K562 (cell line): ENCODE results near the gene MEX3D. TPM values are rescaled to one million over a fixed set of nuclear protein-coding genes. Genes with fewer than 3 reads are reported as not detected.

Experiments
- HMG20A ChIP-seq: fragments of 450-650 bp; formaldehyde crosslinking; conservative IDR thresholded peaks from 2 replicates; pipeline ENCODE4 v1.4.0; 2020; ENCODE audit warnings: mild to moderate bottlenecking, mixed read lengths
- HNRNPUL1 ChIP-seq: fragments of 200-400 bp; formaldehyde crosslinking; IDR thresholded peaks from 2 replicates; pipeline ENCODE4 v1.6.1; 2017; ENCODE audit warnings: low read length
- KDM4B ChIP-seq, 2 experiments: fragments of 450-650 bp in 1 of 2; sonication (generic) in 1 of 2; IDR thresholded peaks; 2 replicates each; pipeline ENCODE4 v1.6.1; 2016 to 2017; ENCODE audit warnings: borderline replicate concordance in 2 of 2, antibody characterized with exemption in 1 of 2, low read depth in 1 of 2, mild to moderate bottlenecking in 1 of 2
- NFE2L1 ChIP-seq: fragments of 450-650 bp; IDR thresholded peaks from 2 replicates; pipeline ENCODE4 v1.6.1; 2016; ENCODE audit warnings: missing genetic modification characterization, low read depth, mild to moderate bottlenecking, missing compliant biosample characterization, moderate library complexity, borderline replicate concordance
- POLR2AphosphoS5 ChIP-seq: IDR thresholded peaks from 2 replicates; pipeline ENCODE4 v1.6.1; 2011; ENCODE audit warnings: mild to moderate bottlenecking, low read depth, low read length, moderate library complexity; ENCODE audit not compliant: control insufficient read depth, insufficient read depth
- SMAD3 ChIP-seq: fragments of 450-650 bp; formaldehyde crosslinking; conservative IDR thresholded peaks from 2 replicates; pipeline ENCODE4 v1.4.0; 2020; ENCODE audit warnings: mild to moderate bottlenecking
- SRSF3 ChIP-seq: fragments of 200-400 bp; formaldehyde crosslinking; IDR thresholded peaks from 2 replicates; pipeline ENCODE4 v1.6.1; 2016; ENCODE audit warnings: mild to moderate bottlenecking, low read length, moderate library complexity; ENCODE audit not compliant: insufficient read depth
- TAF1 ChIP-seq: IDR thresholded peaks from 2 replicates; pipeline ENCODE4 v1.6.1; 2011; ENCODE audit warnings: mild to moderate bottlenecking, low read length, moderate library complexity; ENCODE audit not compliant: insufficient read depth, control insufficient read depth, severe bottlenecking; ENCODE audit errors: extremely low read depth
- THRAP3 ChIP-seq: fragments of 450-650 bp; IDR thresholded peaks from 2 replicates; pipeline ENCODE4 v1.6.1; 2016; ENCODE audit warnings: mild to moderate bottlenecking, inconsistent platforms, borderline replicate concordance
- TRIM28 ChIP-seq: fragments of 450-650 bp; IDR thresholded peaks from 2 replicates; pipeline ENCODE4 v1.6.1; 2017
- ZNF140 ChIP-seq: fragments of 250-450 bp; sonication (Bioruptor Pico); IDR thresholded peaks from 2 replicates; pipeline ENCODE4 v1.8.0; 2021; ENCODE audit warnings: moderate library complexity, mild to moderate bottlenecking, inconsistent platforms
- polyA plus RNA-seq, 8 experiments: library from polyadenylated mRNA; depleted of rRNA in 4 of 8; stranded (reverse) in 5 of 8; unstranded in 3 of 8; fragments of >200 nt; fragmentation: Nextera tagmentation in 2 of 8; fragmentation: Illumina TruSeq in 1 of 8; extraction: Ambion mirVana in 2 of 8; extraction: Trizol in 1 of 8; gene quantifications; 2 replicates each; pipeline versions ENCODE4 v1.2.1 to v1.2.3, GENCODE V29; 2011 to 2014; ENCODE audit warnings: inconsistent platforms in 1 of 8, missing spikeins in 1 of 8
- total RNA-seq, 7 experiments: library from RNA; depleted of rRNA in 6 of 7; stranded (reverse); fragments of >200 nt in 6 of 7; fragmentation: Illumina TruSeq in 2 of 7; extraction: Trizol in 2 of 7; gene quantifications; 2 replicates each; pipeline versions ENCODE4 v1.2.1 to v1.2.3, GENCODE V29; 2011 to 2021; ENCODE audit warnings: low replicate concordance in 1 of 7
- TF ChIP-seq, protein P1 (sequence below), 2 experiments: fragments of 450-650 bp; IDR thresholded peaks; 2 replicates each; pipeline ENCODE4 v1.6.1; 2018; ENCODE audit warnings: mild to moderate bottlenecking in 2 of 2, low read depth in 1 of 2; ENCODE audit not compliant: partially characterized antibody in 2 of 2
- TF ChIP-seq, protein P2 (sequence below): sonication (generic); formaldehyde crosslinking; IDR thresholded peaks from 2 replicates; pipeline ENCODE4 v1.8.1; 2023; ENCODE audit warnings: mild to moderate bottlenecking, missing genetic modification reagents, moderate library complexity
- TF ChIP-seq, protein P3 (sequence below): fragments of 250-450 bp; sonication (Bioruptor Pico); IDR thresholded peaks from 2 replicates; pipeline ENCODE4 v1.4.0; 2020

MEX3D gene
- total and polyA plus RNA-seq, 9 of the 15 experiments (the other 6 are each of a cell fraction or from before 2014, with no cell fraction given), result 1.7 to 39.3 (median 5.7) TPM

DNA sequence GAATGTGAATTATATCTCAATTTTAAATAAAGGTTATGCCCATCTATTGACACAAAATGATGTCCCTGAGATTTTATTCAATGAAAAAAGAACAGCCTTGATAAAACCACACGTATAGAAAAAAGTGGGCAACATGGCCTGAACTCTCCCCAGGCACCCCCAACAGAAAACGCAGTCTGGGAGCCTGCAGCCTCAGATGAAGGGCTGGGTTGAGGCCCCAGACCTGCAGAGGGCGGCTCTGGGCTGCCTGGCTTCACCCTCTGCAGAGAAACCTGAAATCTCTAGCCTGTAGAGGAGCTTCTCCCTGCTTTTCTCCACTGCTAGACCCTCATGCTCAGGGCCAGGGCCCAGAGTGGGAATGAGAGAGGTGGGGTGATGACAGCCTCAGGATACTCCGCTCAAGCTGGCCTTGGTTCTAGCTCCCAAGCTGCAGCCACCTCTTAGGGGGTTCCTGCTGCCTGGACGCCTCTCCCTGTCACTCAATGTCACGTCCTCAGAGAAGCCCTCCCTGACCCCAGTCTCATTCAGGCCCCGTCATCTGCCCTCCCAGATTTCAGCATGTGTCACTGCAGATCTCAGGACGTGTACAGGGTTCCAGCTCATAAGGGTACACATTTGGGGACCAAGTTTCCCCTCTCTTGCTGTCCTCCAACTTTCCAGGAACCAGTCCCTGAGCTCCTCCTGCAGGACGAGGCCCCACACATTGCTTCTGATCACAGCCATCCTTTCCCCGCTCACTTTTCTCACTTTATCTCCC, 22.7 kb upstream of the MEX3D start (continued):
- TF ChIP-seq KDM4B (IDR thresholded peaks at IDR 0.05; ENCODE audit: borderline replicate concordance in 2 of 2, low read depth in 1 of 2), result no peak
- TF ChIP-seq, protein P1, sequence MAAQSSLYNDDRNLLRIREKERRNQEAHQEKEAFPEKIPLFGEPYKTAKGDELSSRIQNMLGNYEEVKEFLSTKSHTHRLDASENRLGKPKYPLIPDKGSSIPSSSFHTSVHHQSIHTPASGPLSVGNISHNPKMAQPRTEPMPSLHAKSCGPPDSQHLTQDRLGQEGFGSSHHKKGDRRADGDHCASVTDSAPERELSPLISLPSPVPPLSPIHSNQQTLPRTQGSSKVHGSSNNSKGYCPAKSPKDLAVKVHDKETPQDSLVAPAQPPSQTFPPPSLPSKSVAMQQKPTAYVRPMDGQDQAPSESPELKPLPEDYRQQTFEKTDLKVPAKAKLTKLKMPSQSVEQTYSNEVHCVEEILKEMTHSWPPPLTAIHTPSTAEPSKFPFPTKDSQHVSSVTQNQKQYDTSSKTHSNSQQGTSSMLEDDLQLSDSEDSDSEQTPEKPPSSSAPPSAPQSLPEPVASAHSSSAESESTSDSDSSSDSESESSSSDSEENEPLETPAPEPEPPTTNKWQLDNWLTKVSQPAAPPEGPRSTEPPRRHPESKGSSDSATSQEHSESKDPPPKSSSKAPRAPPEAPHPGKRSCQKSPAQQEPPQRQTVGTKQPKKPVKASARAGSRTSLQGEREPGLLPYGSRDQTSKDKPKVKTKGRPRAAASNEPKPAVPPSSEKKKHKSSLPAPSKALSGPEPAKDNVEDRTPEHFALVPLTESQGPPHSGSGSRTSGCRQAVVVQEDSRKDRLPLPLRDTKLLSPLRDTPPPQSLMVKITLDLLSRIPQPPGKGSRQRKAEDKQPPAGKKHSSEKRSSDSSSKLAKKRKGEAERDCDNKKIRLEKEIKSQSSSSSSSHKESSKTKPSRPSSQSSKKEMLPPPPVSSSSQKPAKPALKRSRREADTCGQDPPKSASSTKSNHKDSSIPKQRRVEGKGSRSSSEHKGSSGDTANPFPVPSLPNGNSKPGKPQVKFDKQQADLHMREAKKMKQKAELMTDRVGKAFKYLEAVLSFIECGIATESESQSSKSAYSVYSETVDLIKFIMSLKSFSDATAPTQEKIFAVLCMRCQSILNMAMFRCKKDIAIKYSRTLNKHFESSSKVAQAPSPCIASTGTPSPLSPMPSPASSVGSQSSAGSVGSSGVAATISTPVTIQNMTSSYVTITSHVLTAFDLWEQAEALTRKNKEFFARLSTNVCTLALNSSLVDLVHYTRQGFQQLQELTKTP (IDR thresholded peaks at IDR 0.05; ENCODE audit: low read depth in 1 of 2, partially characterized antibody in 2 of 2), result no peak
- TF ChIP-seq HNRNPUL1, result peak; percentile 52; the same call in 1 of the 2 replicates
- TF ChIP-seq THRAP3, result no peak
- TF ChIP-seq NFE2L1 (tag), result no peak
- TF ChIP-seq ZNF140 (CRISPR knock-in tag), result no peak
- TF ChIP-seq SRSF3, result no peak
- TF ChIP-seq TAF1, result peak; percentile 17
- peak; percentile 57; the same call in 1 of the 2 replicates for TF ChIP-seq POLR2AphosphoS5
- TF ChIP-seq, protein P2, sequence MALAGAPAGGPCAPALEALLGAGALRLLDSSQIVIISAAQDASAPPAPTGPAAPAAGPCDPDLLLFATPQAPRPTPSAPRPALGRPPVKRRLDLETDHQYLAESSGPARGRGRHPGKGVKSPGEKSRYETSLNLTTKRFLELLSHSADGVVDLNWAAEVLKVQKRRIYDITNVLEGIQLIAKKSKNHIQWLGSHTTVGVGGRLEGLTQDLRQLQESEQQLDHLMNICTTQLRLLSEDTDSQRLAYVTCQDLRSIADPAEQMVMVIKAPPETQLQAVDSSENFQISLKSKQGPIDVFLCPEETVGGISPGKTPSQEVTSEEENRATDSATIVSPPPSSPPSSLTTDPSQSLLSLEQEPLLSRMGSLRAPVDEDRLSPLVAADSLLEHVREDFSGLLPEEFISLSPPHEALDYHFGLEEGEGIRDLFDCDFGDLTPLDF (CRISPR knock-in tag), result no peak
- TF ChIP-seq SMAD3, result no peak
- no peak for TF ChIP-seq TRIM28
- TF ChIP-seq, protein P3, sequence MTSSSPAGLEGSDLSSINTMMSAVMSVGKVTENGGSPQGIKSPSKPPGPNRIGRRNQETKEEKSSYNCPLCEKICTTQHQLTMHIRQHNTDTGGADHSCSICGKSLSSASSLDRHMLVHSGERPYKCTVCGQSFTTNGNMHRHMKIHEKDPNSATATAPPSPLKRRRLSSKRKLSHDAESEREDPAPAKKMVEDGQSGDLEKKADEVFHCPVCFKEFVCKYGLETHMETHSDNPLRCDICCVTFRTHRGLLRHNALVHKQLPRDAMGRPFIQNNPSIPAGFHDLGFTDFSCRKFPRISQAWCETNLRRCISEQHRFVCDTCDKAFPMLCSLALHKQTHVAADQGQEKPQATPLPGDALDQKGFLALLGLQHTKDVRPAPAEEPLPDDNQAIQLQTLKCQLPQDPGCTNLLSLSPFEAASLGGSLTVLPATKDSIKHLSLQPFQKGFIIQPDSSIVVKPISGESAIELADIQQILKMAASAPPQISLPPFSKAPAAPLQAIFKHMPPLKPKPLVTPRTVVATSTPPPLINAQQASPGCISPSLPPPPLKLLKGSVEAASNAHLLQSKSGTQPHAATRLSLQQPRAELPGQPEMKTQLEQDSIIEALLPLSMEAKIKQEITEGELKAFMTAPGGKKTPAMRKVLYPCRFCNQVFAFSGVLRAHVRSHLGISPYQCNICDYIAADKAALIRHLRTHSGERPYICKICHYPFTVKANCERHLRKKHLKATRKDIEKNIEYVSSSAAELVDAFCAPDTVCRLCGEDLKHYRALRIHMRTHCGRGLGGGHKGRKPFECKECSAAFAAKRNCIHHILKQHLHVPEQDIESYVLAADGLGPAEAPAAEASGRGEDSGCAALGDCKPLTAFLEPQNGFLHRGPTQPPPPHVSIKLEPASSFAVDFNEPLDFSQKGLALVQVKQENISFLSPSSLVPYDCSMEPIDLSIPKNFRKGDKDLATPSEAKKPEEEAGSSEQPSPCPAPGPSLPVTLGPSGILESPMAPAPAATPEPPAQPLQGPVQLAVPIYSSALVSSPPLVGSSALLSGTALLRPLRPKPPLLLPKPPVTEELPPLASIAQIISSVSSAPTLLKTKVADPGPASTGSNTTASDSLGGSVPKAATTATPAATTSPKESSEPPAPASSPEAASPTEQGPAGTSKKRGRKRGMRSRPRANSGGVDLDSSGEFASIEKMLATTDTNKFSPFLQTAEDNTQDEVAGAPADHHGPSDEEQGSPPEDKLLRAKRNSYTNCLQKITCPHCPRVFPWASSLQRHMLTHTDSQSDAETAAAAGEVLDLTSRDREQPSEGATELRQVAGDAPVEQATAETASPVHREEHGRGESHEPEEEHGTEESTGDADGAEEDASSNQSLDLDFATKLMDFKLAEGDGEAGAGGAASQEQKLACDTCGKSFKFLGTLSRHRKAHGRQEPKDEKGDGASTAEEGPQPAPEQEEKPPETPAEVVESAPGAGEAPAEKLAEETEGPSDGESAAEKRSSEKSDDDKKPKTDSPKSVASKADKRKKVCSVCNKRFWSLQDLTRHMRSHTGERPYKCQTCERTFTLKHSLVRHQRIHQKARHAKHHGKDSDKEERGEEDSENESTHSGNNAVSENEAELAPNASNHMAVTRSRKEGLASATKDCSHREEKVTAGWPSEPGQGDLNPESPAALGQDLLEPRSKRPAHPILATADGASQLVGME (CRISPR knock-in tag), result no peak
- no peak for TF ChIP-seq HMG20A (CRISPR knock-in tag)
